Measurements from ENCODE around the gene MYMX.

GRCh38 chr6:44169886-44170570 lies 46.7 kb upstream of the MYMX start:
- TF ChIP-seq POLR2AphosphoS5 (IDR thresholded peaks at IDR 0.05; ENCODE audit: borderline replicate concordance, low read depth, low read length) (no peak), EZH2 (IDR thresholded peaks at IDR 0.05) (no peak), FOXP2 (optimal IDR thresholded peaks at IDR 0.05; ENCODE audit: control extremely low read depth, extremely low read length, insufficient read depth) (no peak)
